DMS53 (cell line): Measurements from ENCODE around the gene PBX1.
"Not testable (repeated sequence)": the region's sequence is repeated elsewhere in the genome, so short reads cannot be mapped to it uniquely, and the experiment has no call there.

Experiments
- DNase-seq: peaks from one replicate; lab custom pipeline; 2025; lab: John Stamatoyannopoulos, UW

PBX1 gene

DNA sequence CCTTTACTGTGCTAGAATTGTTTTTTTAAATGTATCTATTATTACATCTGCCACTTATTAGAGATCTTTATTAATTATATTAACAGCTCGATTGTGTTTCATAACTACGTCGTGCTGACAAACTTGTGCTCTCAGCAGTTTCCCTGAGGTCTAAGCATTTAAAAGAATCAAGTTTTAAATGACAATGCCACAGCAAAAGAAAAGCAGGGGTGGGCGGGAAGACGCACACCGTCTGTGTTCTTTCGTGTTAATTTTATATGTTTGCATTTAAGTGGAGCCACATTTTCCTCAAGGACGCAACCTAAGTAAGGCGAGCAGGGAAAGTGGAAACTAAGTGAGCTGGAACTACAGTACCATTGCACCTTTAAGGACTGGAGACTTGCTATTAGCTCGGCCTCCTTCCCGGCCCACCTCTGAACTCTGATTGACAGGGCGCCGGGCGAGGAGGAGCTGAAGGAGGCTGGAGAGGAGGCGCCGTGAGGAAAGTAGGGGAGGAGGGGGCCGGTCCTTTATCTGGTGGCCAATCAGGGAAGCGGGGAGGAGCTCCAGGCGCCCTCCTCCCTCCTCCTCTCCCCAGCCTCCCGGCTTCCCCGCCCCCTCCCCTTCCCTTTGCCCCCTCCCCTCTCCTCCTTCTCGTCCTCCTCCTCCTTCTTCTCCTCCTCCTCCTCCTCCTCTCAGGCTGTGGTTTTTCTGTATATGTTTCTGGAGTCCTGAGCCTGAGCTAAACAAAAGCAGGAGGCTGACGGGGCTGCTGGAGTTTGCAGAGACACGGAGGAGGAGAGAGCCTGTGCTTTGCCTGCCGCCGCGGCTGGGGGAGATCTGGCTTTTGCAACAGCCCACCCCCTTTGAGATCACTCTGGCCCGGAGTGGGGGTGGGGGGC, at the start of gene PBX1:
Gene PBX1 (plus strand): TSS at position 724 of the 881 bp plus-strand sequence.
- peak; percentile 97 for DNase-seq

- peak; percentile 10 for DNase-seq
Measured at GRCh38 chr1:164510435-164510834, 48.5 kb upstream of the PBX1 start.

- DNase-seq: no peak
Measured at GRCh38 chr1:164511001-164511705, 47.8 kb upstream of the PBX1 start.

DNA sequence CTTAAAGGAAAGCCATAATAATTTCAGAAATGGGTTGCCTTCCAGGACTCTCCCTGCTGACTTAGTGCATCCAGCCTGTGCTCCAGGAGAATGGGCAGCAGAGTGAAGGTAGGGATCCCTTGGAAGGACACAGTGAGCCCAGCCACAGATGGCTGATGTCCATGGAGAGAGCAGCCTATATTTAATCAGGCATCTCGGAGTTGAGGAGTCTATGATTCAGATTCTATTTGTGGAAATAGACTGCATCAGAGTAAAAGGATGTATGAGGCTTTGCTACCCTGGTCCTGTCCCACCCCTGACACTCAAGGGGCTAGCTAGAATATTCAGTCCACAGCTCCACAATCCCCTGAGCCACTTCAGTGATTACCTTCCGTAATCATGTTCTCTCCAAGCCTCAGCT, 43.8 kb upstream of the PBX1 start:
- no peak for DNase-seq

- DNase-seq: no peak
Measured at GRCh38 chr1:164515711-164516331, 43.2 kb upstream of the PBX1 start.

DNA sequence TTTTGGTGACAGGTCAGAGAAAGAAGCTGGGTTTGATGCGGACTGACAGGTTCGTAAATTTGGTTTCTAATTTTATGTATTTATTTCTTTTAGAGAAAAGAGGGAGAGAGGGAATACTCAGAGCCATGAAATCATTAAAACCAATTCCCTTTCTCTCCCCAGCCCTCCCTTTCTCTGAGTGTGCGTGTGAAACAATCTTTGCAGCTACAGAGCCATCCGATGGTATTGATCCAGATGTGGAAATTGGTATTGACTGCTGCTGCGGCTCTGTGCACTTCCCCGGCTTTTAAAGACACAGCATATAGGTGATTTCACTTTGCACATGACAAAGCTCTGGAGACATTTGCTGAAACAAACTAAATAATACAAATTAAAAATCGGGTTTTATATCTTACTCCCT, 42.4 kb upstream of the PBX1 start:
- no peak for DNase-seq

- peak; percentile 26 for DNase-seq
Measured at GRCh38 chr1:164518692-164519332, 40.2 kb upstream of the PBX1 start.

- no peak for DNase-seq
Measured at GRCh38 chr1:164519426-164519825, 39.6 kb upstream of the PBX1 start.

- no peak for DNase-seq
Measured at GRCh38 chr1:164524810-164525209, 34.2 kb upstream of the PBX1 start.

DNA sequence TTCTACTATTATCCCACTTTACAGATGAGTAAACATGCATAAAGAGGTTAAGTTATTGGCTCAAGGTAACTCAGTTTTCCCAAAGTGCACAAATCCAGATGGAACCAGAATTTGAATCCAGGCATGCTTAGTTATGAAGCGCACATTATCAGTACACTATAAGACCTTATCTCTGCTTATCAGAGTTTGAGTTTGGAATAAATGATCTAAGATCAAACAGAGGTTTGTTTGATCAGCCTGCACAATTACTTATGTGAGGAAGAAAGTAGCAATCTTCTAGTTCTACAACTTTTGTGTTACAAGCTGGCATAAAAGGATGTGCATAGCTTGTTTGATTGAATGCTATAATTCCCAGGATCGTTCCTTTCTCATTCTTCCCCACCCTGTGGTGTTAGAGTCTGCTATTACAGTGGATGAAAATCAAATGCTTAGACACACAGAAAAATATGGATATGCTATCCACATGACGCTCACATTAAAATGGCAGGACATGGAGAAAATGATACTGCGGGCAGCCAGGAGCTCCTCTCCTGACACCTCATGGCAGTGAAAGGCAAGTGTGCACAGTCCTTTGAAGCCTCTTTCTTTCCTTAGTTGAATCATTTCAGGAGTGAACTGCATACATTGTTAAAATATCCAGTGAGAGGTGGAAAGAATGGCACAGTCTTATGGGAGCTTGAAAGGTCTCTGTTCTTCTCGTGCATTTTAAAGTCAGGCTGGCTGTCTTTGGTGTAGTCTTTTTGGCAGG, 23.9 kb upstream of the PBX1 start:
- DNase-seq: peak; percentile 17

GRCh38 chr1:164552463-164552988, 6.5 kb upstream of the PBX1 start:
- not testable (repeated sequence) for DNase-seq

DNA sequence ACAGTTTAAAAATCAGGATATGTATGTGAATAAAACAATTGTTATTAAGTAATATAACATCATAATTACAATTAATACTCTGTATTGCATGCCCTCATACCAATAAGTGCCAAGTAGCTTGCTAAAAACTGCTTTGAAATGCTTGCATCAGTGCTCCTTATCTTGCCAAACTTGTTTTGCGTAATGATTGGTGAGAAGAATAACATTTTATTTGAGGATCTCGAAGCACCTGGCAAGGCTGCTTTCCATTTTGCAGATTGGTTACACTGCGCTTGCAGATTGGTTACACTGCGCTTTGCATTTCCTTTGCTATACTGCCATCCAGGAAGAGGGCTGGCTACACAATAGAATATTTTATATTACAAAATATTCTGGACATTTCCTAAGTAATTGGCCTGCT, 1.7 kb upstream of the PBX1 start:
- peak; percentile 37 for DNase-seq

GRCh38 chr1:164559342-164560051, 513 bp downstream of the PBX1 start:
- peak; percentile 75 for DNase-seq

DNA sequence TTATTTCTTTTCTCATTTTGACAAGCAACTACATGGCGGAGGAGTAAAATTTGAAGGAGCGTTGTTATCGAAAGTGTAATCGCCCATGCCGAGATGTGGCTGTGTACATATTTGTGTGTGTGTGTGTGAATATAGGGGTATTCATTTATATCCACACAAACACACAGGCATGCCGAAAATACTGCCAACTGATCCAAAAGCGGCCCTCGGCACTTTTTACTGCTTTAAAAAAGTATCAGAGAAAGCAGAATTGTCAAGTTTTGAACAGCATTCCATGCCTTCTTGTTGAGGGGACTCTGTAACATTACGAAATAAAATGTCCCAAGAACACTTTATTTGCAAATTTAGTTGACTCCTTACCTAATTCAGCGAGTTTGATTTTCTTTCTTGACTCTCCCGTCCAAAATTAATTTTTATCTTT, 1.1 kb downstream of the PBX1 start:
- no peak for DNase-seq

GRCh38 chr1:164560556-164560955, 1.6 kb downstream of the PBX1 start:
- DNase-seq: no peak

GRCh38 chr1:164561007-164561406, 2.0 kb downstream of the PBX1 start:
- DNase-seq: no peak

DNA sequence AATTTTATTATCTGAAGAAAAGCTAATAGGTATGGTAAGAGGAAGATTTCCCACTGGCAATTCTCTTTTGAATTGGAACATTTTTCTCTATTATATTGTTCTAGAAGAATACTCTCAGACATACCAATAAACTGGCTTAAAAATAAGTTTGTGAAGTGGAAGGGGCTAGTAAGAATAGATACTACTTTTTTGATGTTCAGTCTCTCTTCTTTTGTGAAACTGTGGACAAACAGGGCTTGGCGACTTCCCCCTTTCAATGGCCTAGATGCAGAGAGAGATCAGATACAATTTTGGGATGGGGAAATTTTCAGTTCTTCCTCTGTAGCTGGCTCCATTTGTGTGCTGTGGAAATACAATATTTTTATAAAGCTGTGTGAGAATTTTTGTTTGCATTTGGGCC, 2.5 kb downstream of the PBX1 start:
- no peak for DNase-seq

- DNase-seq: no peak
Measured at GRCh38 chr1:164562061-164562460, 3.1 kb downstream of the PBX1 start.

- no peak for DNase-seq
Measured at GRCh38 chr1:164562511-164562910, 3.5 kb downstream of the PBX1 start.

DNA sequence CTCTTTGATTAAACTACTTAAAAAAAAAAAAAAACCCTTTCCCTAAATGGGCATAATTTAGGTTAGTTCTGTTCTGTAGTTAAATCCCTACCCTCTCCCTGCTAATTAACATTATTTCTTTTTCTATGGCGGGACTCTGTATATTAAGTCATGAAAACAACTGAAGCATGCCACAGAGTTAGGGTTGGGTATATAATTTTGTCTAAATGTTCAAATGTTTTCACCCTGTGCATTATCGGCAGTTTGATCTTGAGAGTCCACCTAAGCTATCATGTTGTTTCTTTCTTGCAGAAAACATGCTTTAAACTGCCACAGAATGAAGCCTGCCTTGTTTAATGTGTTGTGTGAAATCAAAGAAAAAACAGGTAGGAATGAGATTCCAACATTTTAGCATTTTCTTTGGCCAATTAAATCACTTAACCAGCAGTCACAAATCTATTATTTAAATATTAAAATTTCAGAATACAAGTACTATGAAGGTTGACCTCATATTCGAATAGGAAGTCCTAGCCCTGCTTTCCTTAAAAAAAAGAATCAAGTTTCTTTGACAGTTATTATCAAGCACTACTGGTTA, 4.0 kb downstream of the PBX1 start:
- no peak for DNase-seq
